MG63 (cell line): ENCODE data around the gene TEK. TPM values are rescaled to one million over a fixed set of nuclear protein-coding genes. Genes with fewer than 3 reads are reported as not detected.
"Not testable (repeated sequence)": the region's sequence is repeated elsewhere in the genome, so short reads cannot be mapped to it uniquely, and the experiment has no call there.

Experiments
- DNase-seq: peaks from one replicate; pipeline ENCODE4 v3.0.0-alpha.2; 2020
- H3K27me3 ChIP-seq: fragments of 250-450 bp; sonication (Bioruptor Pico); 2 replicates; pipeline ENCODE4 v1.5.1; 2020; ENCODE audit warnings: mild to moderate bottlenecking, moderate library complexity
- H3K36me3 ChIP-seq: fragments of 250-450 bp; sonication (Bioruptor Pico); 2 replicates; pipeline ENCODE4 v1.5.1; 2020; ENCODE audit warnings: mild to moderate bottlenecking, moderate library complexity
- H3K4me3 ChIP-seq: fragments of 250-450 bp; sonication (Bioruptor Pico); 2 replicates; pipeline ENCODE4 v1.5.1; 2020; ENCODE audit warnings: mild to moderate bottlenecking, moderate library complexity
- H3K9me3 ChIP-seq: fragments of 250-450 bp; sonication (Bioruptor Pico); 2 replicates; pipeline ENCODE4 v1.5.1; 2020; ENCODE audit warnings: mild to moderate bottlenecking, moderate library complexity
- total RNA-seq: library from RNA; depleted of rRNA; stranded (reverse); fragments of >200 nt; shearing (Covaris generic); gene quantifications from 2 replicates; pipeline ENCODE4 v1.2.3, GENCODE V29; 2014; ENCODE audit warnings: low replicate concordance

Gene TEK
- total RNA-seq, 1 experiment from 2014 or later = 0.07 TPM

GRCh38 chr9:27192291-27192960, 83.4 kb downstream of the TEK start:
- DNase-seq = no peak
- Histone ChIP-seq H3K9me3 (no peaks in the 10 kb centered on the region), H3K4me3 (no peak overlapping the region), H3K27me3 (no peaks in the 10 kb centered on the region), H3K36me3 (no peaks in the 10 kb centered on the region; the same call in 1 of the 2 replicates)

DNA sequence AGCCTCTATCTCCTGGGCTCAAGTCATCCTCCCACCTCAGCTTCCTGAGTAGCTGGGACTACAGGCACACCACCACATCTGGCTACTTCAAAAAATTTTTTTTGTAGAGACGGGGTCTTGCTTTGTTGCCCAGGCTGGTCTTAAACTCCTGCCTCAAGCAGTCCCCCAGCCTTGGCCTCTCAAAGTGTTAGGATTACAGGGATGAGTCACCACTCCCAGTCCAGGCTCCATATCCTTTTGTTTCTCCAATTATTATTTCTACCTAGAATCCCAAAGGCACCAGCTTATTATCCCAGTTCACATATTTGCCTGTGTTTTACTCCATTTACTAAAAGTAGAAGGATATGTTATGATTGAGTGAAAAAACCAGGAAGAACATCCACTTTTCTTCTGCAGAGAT, 84.9 kb downstream of the TEK start:
- Histone ChIP-seq H3K27me3 (no peaks in the 10 kb centered on the region), H3K9me3 (no peaks in the 10 kb centered on the region), H3K4me3 (no peak overlapping the region), H3K36me3 (no peaks in the 10 kb centered on the region; the same call in 1 of the 2 replicates)
- no peak for DNase-seq

GRCh38 chr9:27194401-27195091, 85.5 kb downstream of the TEK start:
- Histone ChIP-seq H3K27me3 (no peaks in the 10 kb centered on the region), H3K4me3 (no peak overlapping the region), H3K36me3 (no peaks in the 10 kb centered on the region; the same call in 1 of the 2 replicates), H3K9me3 (no peaks in the 10 kb centered on the region)
- no peak for DNase-seq

GRCh38 chr9:27195191-27195590, 86.2 kb downstream of the TEK start:
- no peak for DNase-seq
- Histone ChIP-seq H3K4me3 (no peak overlapping the region), H3K9me3 (no peaks in the 10 kb centered on the region), H3K36me3 (no peaks in the 10 kb centered on the region; the same call in 1 of the 2 replicates), H3K27me3 (no peaks in the 10 kb centered on the region)

GRCh38 chr9:27196383-27196782, 87.4 kb downstream of the TEK start:
- no peak overlapping the region for H3K4me3 ChIP-seq
- H3K9me3 ChIP-seq = no peaks in the 10 kb centered on the region
- no peak for DNase-seq
- no peaks in the 10 kb centered on the region for H3K27me3 ChIP-seq
- H3K36me3 ChIP-seq = no peaks in the 10 kb centered on the region; the same call in 1 of the 2 replicates

DNA sequence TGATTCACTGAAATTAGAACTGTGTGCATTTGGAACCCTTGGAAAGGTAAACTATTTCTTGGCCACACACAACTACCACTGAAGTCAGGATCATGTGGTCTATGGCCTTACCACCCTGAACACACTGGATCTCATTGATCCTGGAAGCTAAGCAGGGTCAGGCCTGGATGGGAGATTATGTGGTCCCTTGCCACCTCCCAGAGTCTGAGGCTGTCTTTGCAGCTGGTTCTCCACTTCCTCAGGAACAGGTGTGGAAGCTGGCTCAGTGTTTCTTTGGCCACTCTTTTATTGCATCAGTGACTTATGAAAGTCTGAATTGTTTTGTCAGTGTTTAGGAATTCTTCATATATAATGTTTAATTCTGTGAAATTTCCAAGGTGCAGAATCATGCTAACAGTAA, 89.2 kb downstream of the TEK start:
- Histone ChIP-seq H3K4me3 (no peak overlapping the region), H3K9me3 (no peaks in the 10 kb centered on the region), H3K36me3 (no peaks in the 10 kb centered on the region; the same call in 1 of the 2 replicates), H3K27me3 (no peaks in the 10 kb centered on the region)
- DNase-seq = no peak

DNA sequence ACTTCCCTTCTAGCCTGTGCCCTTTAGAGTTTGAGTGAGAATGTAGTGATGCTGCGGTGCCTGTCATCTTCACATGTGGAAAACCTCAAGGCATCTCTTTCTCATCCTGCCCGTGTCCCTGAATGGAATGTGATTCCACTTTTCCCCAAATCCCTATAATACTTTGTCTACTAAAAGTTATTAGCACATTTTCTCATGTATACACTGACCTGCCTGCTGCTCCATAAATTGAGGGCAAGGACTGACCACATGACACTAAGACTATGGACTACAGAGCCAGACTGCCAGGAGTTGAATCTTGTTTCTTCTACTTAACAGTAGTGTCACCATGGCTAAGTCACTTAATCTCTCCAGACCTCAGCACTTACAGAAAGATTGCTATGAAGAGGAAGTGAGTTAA, 93.0 kb downstream of the TEK start:
- no peak for DNase-seq
- no peaks in the 10 kb centered on the region for H3K36me3 ChIP-seq
- no peaks in the 10 kb centered on the region for H3K27me3 ChIP-seq
- H3K9me3 ChIP-seq = no peaks in the 10 kb centered on the region
- H3K4me3 ChIP-seq = no peak overlapping the region

DNA sequence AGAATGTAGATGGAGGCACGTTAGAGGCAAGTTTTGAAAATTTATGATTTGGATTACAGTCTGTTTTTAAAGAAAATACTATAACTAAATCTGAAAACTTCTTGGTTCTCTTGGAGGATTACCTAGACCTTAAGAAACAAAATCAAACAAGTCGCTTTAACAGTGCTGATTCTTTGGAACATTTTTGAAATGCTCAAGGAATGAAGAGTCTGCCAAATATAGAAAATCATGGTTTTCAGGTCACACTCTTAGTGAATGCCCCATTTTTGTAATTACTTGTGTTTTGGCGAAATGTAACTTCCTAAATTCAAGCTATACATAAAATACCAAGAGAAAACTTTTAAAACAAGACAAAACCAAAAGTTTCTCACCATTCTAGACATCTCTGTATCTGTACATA, 94.8 kb downstream of the TEK start:
- H3K27me3 ChIP-seq = no peaks in the 10 kb centered on the region
- no peaks in the 10 kb centered on the region for H3K36me3 ChIP-seq
- no peak for DNase-seq
- H3K9me3 ChIP-seq = no peaks in the 10 kb centered on the region
- H3K4me3 ChIP-seq = no peak overlapping the region

DNA sequence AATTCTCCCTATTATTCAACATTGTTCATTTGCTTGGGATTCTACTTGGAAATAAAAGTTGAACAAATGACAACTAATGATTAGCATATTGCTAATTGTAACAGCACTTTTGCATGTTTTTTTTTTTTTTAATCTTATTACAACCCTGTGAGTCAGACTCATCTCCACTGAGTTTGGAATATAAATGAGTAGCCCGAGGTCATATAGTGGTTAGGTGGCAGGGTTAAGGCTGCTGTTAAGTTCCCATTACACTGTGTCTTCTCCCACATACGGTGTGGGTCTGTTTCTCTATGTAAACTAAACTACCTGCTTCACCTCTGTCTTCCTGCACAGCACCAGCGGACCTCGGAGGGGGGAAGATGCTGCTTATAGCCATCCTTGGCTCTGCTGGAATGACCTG, 95.6 kb downstream of the TEK start:
- no peaks in the 10 kb centered on the region for H3K27me3 ChIP-seq
- DNase-seq = no peak
- no peaks in the 10 kb centered on the region for H3K36me3 ChIP-seq
- no peak overlapping the region for H3K4me3 ChIP-seq
- no peaks in the 10 kb centered on the region for H3K9me3 ChIP-seq

DNA sequence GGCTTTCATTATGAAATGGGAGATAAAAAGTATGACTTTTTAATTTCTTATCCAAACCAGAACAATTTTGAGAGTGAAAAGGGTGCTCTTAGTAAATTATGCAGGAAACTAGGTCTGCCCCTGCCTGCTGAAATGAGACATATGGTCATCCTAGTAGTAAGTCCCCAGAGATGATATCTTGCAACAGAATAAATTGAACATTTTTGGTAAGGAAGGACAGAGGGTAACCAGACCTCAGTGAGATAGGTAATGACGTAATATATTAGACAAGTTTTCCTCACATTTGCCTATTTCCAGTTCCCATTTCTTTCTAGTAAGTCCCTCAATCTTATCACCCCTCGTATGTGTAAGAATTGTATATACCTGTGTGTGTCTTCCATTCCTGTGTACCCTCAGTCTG, 96.2 kb downstream of the TEK start:
- no peaks in the 10 kb centered on the region for H3K9me3 ChIP-seq
- DNase-seq = no peak
- no peak overlapping the region for H3K4me3 ChIP-seq
- H3K36me3 ChIP-seq = no peaks in the 10 kb centered on the region
- H3K27me3 ChIP-seq = no peaks in the 10 kb centered on the region

GRCh38 chr9:27206041-27206440, 97.0 kb downstream of the TEK start:
- Histone ChIP-seq H3K36me3 (no peaks in the 10 kb centered on the region), H3K27me3 (no peaks in the 10 kb centered on the region), H3K9me3 (no peaks in the 10 kb centered on the region), H3K4me3 (no peak overlapping the region)
- no peak for DNase-seq

DNA sequence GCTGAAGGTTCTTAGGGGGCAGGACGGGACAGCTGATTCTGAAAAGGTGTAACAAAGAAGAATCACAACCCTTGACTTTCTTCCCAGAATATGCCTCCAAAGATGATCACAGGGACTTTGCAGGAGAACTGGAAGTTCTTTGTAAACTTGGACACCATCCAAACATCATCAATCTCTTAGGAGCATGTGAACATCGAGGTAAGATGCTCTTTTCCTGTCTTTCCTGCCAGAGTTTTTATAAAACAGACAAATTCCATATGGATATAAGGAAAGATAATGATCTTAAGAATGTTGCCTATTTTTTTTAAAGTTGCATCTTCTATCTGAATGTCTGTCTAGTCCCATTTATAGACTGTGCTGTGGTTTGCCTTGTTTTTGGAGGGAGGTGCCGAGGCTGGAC, 100.0 kb downstream of the TEK start:
- Histone ChIP-seq H3K27me3 (no peaks in the 10 kb centered on the region), H3K36me3 (no peaks in the 10 kb centered on the region), H3K9me3 (no peaks in the 10 kb centered on the region), H3K4me3 (no peak overlapping the region)
- no peak for DNase-seq

- no peaks in the 10 kb centered on the region for H3K36me3 ChIP-seq
Measured at GRCh38 chr9:27210588-27210987, 101.6 kb downstream of the TEK start.

DNA sequence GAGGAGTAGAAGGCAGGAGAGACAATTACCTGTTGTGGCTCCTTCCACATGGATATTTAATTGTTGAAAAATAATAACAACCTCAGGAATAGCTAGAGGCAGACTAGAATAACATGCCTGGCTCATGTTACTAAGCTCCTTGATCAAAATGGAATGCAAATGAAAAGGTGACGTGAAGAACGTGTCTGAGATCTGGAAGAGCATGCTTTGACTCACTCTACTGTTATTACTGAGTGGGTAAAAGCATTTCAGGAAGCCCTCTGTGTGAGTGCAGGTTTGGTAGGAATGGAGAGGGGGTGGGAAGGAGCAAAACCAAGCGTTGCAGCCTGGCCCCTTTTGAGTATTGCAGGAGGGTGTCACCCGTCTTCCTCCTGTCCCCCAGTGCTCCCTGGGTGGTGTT, 103.2 kb downstream of the TEK start:
- Histone ChIP-seq H3K9me3 (no peaks in the 10 kb centered on the region), H3K36me3 (no peaks in the 10 kb centered on the region), H3K27me3 (no peaks in the 10 kb centered on the region), H3K4me3 (no peak overlapping the region)
- DNase-seq = no peak

More at GRCh38 chr9:27210588-27210987, 101.6 kb downstream of the TEK start:
- no peak for DNase-seq
- Histone ChIP-seq H3K4me3 (no peak overlapping the region), H3K9me3 (no peaks in the 10 kb centered on the region), H3K27me3 (no peaks in the 10 kb centered on the region)

DNA sequence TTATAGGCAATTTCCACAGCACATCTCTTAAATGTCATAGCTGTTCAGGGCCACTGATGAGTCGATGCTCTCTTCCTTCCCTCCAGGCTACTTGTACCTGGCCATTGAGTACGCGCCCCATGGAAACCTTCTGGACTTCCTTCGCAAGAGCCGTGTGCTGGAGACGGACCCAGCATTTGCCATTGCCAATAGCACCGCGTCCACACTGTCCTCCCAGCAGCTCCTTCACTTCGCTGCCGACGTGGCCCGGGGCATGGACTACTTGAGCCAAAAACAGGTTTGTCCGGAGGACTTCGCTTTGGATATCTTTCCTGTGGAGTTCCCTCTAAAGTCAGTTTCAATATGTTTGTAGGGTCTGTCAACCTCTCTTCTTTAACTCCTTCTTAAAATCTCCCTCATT, 103.6 kb downstream of the TEK start:
- Histone ChIP-seq H3K4me3 (no peak overlapping the region), H3K27me3 (no peaks in the 10 kb centered on the region), H3K36me3 (no peaks in the 10 kb centered on the region), H3K9me3 (no peaks in the 10 kb centered on the region)
- no peak for DNase-seq

GRCh38 chr9:27227192-27227591, 118.2 kb downstream of the TEK start:
- Histone ChIP-seq H3K9me3 (no peaks in the 10 kb centered on the region), H3K27me3 (no peaks in the 10 kb centered on the region), H3K4me3 (no peak overlapping the region), H3K36me3 (no peaks in the 10 kb centered on the region)
- DNase-seq = no peak

DNA sequence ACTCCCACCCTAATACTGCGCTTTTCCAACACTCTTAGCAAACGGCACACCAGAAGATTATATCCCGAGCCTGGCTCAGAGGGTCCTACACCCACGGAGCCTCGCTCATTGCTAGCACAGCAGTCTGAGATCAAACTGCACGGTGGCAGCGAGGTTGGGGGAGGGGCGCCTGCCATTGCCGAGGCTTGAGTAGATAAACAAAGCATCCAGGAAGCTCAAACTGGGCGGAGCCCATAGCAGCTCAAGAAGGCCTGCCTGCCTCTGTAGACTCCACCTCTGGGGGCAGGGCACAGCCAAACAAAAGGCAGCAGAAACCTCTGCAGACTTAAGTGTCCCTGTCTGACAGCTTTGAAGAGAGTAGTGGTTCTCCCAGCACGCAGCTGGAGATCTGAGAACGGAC, 130.6 kb downstream of the TEK start:
- H3K36me3 ChIP-seq, H3K4me3 ChIP-seq, DNase-seq, H3K27me3 ChIP-seq, H3K9me3 ChIP-seq: not testable (repeated sequence)

DNA sequence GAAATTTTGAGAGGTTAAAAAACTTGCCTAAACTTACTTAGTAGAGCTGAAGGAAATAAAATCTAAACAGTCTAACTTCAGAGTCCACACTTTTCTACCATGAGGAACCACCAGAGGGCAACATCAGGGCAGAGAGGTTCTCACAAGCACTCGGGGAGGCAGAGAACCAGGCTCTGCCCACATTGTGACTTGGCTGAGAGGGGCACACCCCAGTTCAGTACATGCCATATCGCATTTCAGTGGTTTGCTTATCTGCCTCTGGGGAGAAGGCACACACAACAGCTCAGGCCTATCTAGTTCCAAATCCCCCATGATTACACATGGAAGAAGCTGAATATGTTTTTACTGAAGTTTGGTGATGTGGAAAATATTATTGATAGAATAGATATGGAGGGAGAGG, 138.7 kb downstream of the TEK start:
- Histone ChIP-seq H3K36me3 (no peaks in the 10 kb centered on the region), H3K27me3 (no peaks in the 10 kb centered on the region), H3K9me3 (no peaks in the 10 kb centered on the region), H3K4me3 (no peak overlapping the region)
- DNase-seq = peak; percentile 32
